ENCODE measurements around the gene PDCD11. TPM values are rescaled to one million over a fixed set of nuclear protein-coding genes. Genes with fewer than 3 reads are reported as not detected.

Gene PDCD11
- total RNA-seq, 1 donor from 2014 or later, result 24.5 TPM

DNA sequence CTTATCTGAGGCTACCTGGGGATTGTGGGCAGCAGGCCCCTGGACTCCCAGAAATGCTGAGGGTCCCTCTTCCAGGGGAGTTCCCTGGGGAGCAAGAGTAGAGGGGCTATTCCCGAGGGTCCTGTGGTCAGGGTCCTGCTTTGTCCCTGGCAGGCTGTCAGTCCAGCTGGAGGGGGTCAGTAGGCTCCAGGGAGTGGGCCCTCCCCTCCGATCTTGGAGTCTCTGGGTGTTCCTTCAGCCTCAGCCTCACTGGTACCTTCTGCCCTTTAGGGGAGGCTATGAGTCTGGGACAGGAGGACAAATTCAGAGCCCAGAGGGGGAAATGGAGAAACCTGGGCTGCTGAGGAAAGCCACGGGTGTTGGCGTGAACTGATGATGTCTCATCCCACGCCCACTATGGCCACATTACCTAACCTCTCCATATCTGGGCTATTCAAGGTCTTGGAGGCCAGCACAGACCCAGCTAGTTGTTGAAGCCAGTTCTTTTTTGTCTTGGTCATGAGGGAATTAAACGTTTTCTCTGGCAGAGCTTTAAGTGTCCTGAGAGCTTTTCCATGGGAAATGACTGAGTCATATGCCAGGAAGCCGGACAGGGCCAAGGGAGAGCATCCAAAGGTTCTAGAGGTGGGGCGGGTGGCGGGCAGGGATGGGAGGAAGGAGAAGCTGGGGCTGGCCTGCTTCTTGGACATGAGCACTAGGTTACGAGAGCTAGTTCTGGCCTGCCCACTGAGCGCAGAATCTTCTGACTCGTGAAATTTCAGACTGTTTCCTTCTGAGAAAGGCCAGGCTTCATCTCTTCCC lies 49.5 kb downstream of the PDCD11 start:
- Histone ChIP-seq H3K9ac (ENCODE audit: low read depth in 1 of 3, low read length in 3 of 3) (peak overlapping the region; percentile 8 to 51 (median 45)), H3K27ac (ENCODE audit: low read depth, low read length) (peak overlapping the region; percentile 86), H3K36me3 (ENCODE audit: control insufficient read depth in 3 of 3, insufficient read depth in 3 of 3, low read length in 3 of 3) (peaks cover 62 to 73% (median 69%) of the 10 kb centered on the region in 3 donors), H3K27me3 (ENCODE audit: control insufficient read depth in 3 of 3, insufficient read depth in 3 of 3, low read length in 3 of 3) (no peaks in the 10 kb centered on the region), H3K4me1 (ENCODE audit: control insufficient read depth in 3 of 3, insufficient read depth in 3 of 3, low read length in 3 of 3) (peaks cover 73 to 81% (median 76%) of the 10 kb centered on the region in 3 donors), H3K9me3 (ENCODE audit: control insufficient read depth in 3 of 3, low read length in 3 of 3) (no peaks in the 10 kb centered on the region), H3K4me3 (ENCODE audit: low read length in 3 of 3) (no peak overlapping the region)

DNA sequence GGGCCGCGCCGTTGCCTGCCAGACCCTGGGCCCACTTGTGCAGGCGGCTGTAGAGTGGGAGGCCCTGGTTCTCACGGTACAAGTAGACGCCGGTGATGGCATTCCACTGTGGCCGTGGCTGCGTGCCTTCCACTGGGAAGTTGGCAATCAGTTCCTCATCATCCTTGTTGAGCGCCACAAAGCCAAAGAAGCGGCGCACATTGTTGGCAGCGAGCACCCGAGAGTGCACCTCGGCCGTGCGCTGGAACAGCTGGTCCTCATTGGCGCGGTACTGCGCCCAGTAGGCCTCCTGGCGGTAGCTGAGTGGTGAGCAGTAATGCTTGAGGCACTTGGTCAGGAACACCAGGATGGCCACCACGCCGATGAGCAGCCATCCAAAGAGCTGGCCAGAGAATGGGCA lies 50.8 kb downstream of the PDCD11 start:
- H3K9me3 ChIP-seq (ENCODE audit: control insufficient read depth in 3 of 3, low read length in 3 of 3), result no peaks in the 10 kb centered on the region
- peaks cover 69 to 72% (median 72%) of the 10 kb centered on the region in 3 donors for H3K4me1 ChIP-seq (ENCODE audit: control insufficient read depth in 3 of 3, insufficient read depth in 3 of 3, low read length in 3 of 3)
- peak overlapping the region; percentile 86 for H3K27ac ChIP-seq (ENCODE audit: low read depth, low read length)
- no peak overlapping the region for H3K4me3 ChIP-seq (ENCODE audit: low read length in 3 of 3)
- peaks cover 57 to 65% (median 62%) of the 10 kb centered on the region in 3 donors for H3K36me3 ChIP-seq (ENCODE audit: control insufficient read depth in 3 of 3, insufficient read depth in 3 of 3, low read length in 3 of 3)
- peaks cover 0 to 8% (median 0%) of the 10 kb centered on the region in 3 donors for H3K27me3 ChIP-seq (ENCODE audit: control insufficient read depth in 3 of 3, insufficient read depth in 3 of 3, low read length in 3 of 3)
- H3K9ac ChIP-seq (ENCODE audit: low read depth in 1 of 3, low read length in 3 of 3), result no peak overlapping the region

DNA sequence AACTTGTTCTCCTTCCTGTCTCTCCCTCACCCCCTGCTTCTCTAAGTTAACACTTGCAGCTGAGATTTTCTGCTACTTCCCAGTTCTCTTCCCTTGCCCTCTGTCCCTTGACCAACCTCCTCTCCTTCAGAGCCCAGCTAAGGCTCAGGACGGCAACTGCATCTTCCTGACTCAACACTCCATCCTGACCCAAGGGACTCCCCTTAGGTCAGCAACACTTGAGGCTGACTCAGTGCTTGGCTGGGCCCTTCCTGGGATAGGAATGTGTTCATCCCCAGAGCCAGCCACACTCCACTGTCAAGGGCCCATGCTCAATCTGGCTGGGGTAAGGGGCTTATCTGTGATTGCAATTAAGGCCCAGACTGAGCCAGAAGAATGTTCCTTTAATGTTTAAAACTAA lies 52.3 kb downstream of the PDCD11 start:
- peak overlapping the region; percentile 51 for H3K27ac ChIP-seq (ENCODE audit: low read depth, low read length)
- H3K9me3 ChIP-seq (ENCODE audit: control insufficient read depth in 3 of 3, low read length in 3 of 3), result no peaks in the 10 kb centered on the region
- H3K36me3 ChIP-seq (ENCODE audit: control insufficient read depth in 3 of 3, insufficient read depth in 3 of 3, low read length in 3 of 3), result peaks cover 42 to 49% (median 49%) of the 10 kb centered on the region in 3 donors
- H3K4me3 ChIP-seq (ENCODE audit: low read length in 3 of 3), result peak overlapping the region; percentile 56 to 72 (median 70)
- peaks cover 0 to 11% (median 0%) of the 10 kb centered on the region in 3 donors for H3K27me3 ChIP-seq (ENCODE audit: control insufficient read depth in 3 of 3, insufficient read depth in 3 of 3, low read length in 3 of 3)
- H3K4me1 ChIP-seq (ENCODE audit: control insufficient read depth in 3 of 3, insufficient read depth in 3 of 3, low read length in 3 of 3), result peaks cover 64 to 67% (median 66%) of the 10 kb centered on the region in 3 donors
- peak overlapping the region in 1 of 3 donors; percentile 30 for H3K9ac ChIP-seq (ENCODE audit: low read depth in 1 of 3, low read length in 3 of 3)

GRCh38 chr10:103449208-103450144 lies 53.0 kb downstream of the PDCD11 start:
- peak overlapping the region; percentile 51 for H3K27ac ChIP-seq (ENCODE audit: low read depth, low read length)
- peaks cover 0 to 11% (median 0%) of the 10 kb centered on the region in 3 donors for H3K27me3 ChIP-seq (ENCODE audit: control insufficient read depth in 3 of 3, insufficient read depth in 3 of 3, low read length in 3 of 3)
- H3K4me1 ChIP-seq (ENCODE audit: control insufficient read depth in 3 of 3, insufficient read depth in 3 of 3, low read length in 3 of 3), result peaks cover 58 to 60% (median 60%) of the 10 kb centered on the region in 3 donors
- peaks cover 35 to 42% (median 42%) of the 10 kb centered on the region in 3 donors for H3K36me3 ChIP-seq (ENCODE audit: control insufficient read depth in 3 of 3, insufficient read depth in 3 of 3, low read length in 3 of 3)
- peak overlapping the region; percentile 56 to 72 (median 70) for H3K4me3 ChIP-seq (ENCODE audit: low read length in 3 of 3)
- H3K9me3 ChIP-seq (ENCODE audit: control insufficient read depth in 3 of 3, low read length in 3 of 3), result no peaks in the 10 kb centered on the region
- peak overlapping the region in 1 of 3 donors; percentile 33 for H3K9ac ChIP-seq (ENCODE audit: low read depth in 1 of 3, low read length in 3 of 3)

DNA sequence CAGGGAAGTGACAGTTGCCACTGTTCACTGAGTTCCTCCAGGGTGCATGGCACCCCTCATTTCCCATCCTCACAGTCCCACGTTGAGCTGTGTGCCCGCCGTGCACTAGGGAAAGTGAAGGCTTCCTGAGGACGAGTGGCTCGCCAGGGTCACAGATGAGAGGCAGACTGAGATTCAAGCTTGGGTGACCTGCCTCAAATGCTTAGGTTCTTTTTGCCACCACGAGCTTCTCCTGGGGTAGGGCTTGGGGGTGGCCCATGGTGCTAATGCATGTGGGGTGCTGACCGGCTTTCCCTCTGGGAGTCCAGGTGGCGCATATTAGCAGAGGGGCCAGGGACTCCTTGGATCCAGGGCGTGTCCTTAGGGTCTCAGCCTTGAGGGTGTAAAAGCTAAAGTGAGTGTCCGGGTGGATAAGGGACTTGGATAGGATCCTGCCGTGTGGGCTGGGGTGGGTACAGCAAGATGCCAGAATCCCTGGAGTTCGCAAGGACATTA lies 53.8 kb downstream of the PDCD11 start:
- Histone ChIP-seq H3K9me3 (ENCODE audit: control insufficient read depth in 3 of 3, low read length in 3 of 3) (no peaks in the 10 kb centered on the region), H3K27me3 (ENCODE audit: control insufficient read depth in 3 of 3, insufficient read depth in 3 of 3, low read length in 3 of 3) (peaks cover 0 to 11% (median 0%) of the 10 kb centered on the region in 3 donors), H3K4me1 (ENCODE audit: control insufficient read depth in 3 of 3, insufficient read depth in 3 of 3, low read length in 3 of 3) (peaks cover 50 to 54% (median 52%) of the 10 kb centered on the region in 3 donors), H3K9ac (ENCODE audit: low read depth in 1 of 3, low read length in 3 of 3) (peak overlapping the region in 2 of 3 donors; percentile 82), H3K27ac (ENCODE audit: low read depth, low read length) (peak overlapping the region; percentile 85), H3K4me3 (ENCODE audit: low read length in 3 of 3) (peak overlapping the region; percentile 70 to 75 (median 72)), H3K36me3 (ENCODE audit: control insufficient read depth in 3 of 3, insufficient read depth in 3 of 3, low read length in 3 of 3) (peaks cover 27 to 34% (median 34%) of the 10 kb centered on the region in 3 donors)

DNA sequence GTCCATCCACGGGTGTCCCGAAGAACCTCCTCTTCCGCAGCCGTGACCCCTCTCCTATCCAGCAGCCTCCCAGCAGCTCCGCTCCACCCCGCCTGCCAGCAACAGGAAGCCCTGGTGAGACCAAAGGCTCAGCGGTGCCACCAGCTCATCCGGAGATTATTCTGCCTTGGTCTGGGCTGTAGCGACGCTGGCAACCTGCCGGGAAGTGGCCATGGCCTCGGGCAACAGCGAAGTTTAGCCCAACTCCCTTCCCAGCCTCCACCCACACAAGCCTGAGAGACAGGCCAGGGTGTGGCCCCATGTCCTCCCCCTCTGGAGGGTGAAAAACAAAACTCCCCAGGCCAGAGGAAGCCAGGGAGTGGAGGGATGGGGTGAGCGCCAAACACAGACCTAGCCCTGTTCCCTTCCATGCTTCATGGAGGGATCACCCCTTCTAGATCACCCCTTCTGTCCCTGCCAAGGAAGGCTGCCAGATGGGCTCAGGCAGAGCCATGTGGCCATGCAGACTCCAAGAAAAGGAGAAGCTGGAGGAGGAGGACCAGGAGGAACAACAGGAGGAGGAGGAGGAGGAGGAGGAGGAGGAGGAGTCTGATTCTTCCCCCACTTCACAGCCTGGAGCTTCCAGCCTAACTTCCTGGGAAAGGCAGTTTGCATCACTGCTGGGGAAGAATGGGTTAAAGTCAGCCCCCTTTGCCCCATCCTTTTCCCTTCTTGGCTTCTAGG lies 54.8 kb downstream of the PDCD11 start:
- Histone ChIP-seq H3K27me3 (ENCODE audit: control insufficient read depth in 3 of 3, insufficient read depth in 3 of 3, low read length in 3 of 3) (peaks cover 0 to 11% (median 0%) of the 10 kb centered on the region in 3 donors), H3K36me3 (ENCODE audit: control insufficient read depth in 3 of 3, insufficient read depth in 3 of 3, low read length in 3 of 3) (peaks cover 21 to 25% (median 25%) of the 10 kb centered on the region in 3 donors), H3K4me1 (ENCODE audit: control insufficient read depth in 3 of 3, insufficient read depth in 3 of 3, low read length in 3 of 3) (peaks cover 42 to 48% (median 44%) of the 10 kb centered on the region in 3 donors), H3K9ac (ENCODE audit: low read depth in 1 of 3, low read length in 3 of 3) (peak overlapping the region; percentile 67 to 82 (median 82)), H3K9me3 (ENCODE audit: control insufficient read depth in 3 of 3, low read length in 3 of 3) (no peaks in the 10 kb centered on the region), H3K27ac (ENCODE audit: low read depth, low read length) (peak overlapping the region; percentile 85), H3K4me3 (ENCODE audit: low read length in 3 of 3) (peak overlapping the region; percentile 70 to 75 (median 72))

DNA sequence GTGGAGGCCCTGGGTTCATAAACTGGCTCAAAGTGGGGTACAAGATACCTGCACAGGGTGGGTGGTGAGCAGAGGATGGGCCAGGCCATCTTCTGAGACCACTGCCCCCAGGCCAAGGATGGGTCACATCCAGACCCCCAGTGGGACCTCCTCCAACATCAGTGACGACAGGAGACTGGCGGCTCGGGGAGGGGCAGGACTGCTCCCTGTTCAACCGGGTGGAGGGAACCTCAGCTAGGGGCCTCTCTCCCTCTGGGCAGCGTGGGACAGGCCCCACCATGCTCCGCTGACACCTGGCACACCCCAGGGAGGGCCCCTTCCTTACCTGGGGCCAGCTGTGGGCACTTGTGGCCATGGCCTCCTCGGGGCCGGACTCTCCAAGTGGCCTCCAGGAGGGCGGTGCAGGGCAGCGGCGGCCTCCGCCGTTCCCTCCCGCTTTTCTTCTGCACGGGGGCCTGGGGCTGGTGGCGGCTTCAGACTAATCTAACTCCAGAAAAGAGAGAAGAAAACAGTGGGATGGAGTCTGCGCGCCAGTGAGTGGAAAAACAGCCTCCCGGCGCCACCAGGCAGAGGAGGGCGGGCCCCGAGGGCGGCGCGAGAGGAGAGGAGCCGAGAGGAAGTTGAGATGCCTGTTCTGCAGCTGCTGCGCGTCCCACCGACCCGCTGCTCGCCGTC lies 55.5 kb downstream of the PDCD11 start, which contains the start of gene CALHM2:
TSS of gene CALHM2 (minus strand) at position 540 of the 675 bp plus-strand sequence. CDS start 2,429 bp downstream, outside the sequence.
- peaks cover 37 to 41% (median 39%) of the 10 kb centered on the region in 3 donors for H3K4me1 ChIP-seq (ENCODE audit: control insufficient read depth in 3 of 3, insufficient read depth in 3 of 3, low read length in 3 of 3)
- H3K27me3 ChIP-seq (ENCODE audit: control insufficient read depth in 3 of 3, insufficient read depth in 3 of 3, low read length in 3 of 3), result peaks cover 0 to 11% (median 0%) of the 10 kb centered on the region in 3 donors

GRCh38 chr10:103452506-103453230 lies 56.2 kb downstream of the PDCD11 start:
- H3K9ac ChIP-seq (ENCODE audit: low read depth in 1 of 3, low read length in 3 of 3), result peak overlapping the region in 2 of 3 donors; percentile 67 to 82

More for the DNA sequence above, 55.5 kb downstream of the PDCD11 start, which contains the start of gene CALHM2:
- Histone ChIP-seq H3K9ac (ENCODE audit: low read depth in 1 of 3, low read length in 3 of 3) (peak within 1 kb of the TSS; percentile 67 to 82 (median 82)), H3K4me3 (ENCODE audit: low read length in 3 of 3) (peak within 1 kb of the TSS; percentile 70 to 75 (median 72)), H3K36me3 (ENCODE audit: control insufficient read depth in 3 of 3, insufficient read depth in 3 of 3, low read length in 3 of 3) (peaks cover 17 to 23% (median 19%) of the 10 kb centered on the region in 3 donors), H3K27ac (ENCODE audit: low read depth, low read length) (peak within 1 kb of the TSS; percentile 85), H3K9me3 (ENCODE audit: control insufficient read depth in 3 of 3, low read length in 3 of 3) (no peaks in the 10 kb centered on the region)

More at GRCh38 chr10:103452506-103453230, 56.2 kb downstream of the PDCD11 start:
- Histone ChIP-seq H3K27ac (ENCODE audit: low read depth, low read length) (peak overlapping the region; percentile 85), H3K4me1 (ENCODE audit: control insufficient read depth in 3 of 3, insufficient read depth in 3 of 3, low read length in 3 of 3) (peaks cover 30 to 34% (median 32%) of the 10 kb centered on the region in 3 donors), H3K4me3 (ENCODE audit: low read length in 3 of 3) (peak overlapping the region; percentile 70 to 75 (median 72)), H3K27me3 (ENCODE audit: control insufficient read depth in 3 of 3, insufficient read depth in 3 of 3, low read length in 3 of 3) (peaks cover 0 to 11% (median 0%) of the 10 kb centered on the region in 3 donors), H3K36me3 (ENCODE audit: control insufficient read depth in 3 of 3, insufficient read depth in 3 of 3, low read length in 3 of 3) (peaks cover 10 to 16% (median 12%) of the 10 kb centered on the region in 3 donors), H3K9me3 (ENCODE audit: control insufficient read depth in 3 of 3, low read length in 3 of 3) (no peaks in the 10 kb centered on the region)

All from skeletal muscle tissue (tissue), 4 donors.